C4-2B (cell line): ENCODE measurements around the gene IL18.
"Not testable (repeated sequence)": the region's sequence is repeated elsewhere in the genome, so short reads cannot be mapped to it uniquely, and the experiment has no call there.

Experiments
- CTCF ChIP-seq: fragments of 450-650 bp; conservative IDR thresholded peaks from 2 replicates; pipeline ENCODE4 v1.5.1; 2017; ENCODE audit warnings: mild to moderate bottlenecking
- ZFX ChIP-seq: fragments of 450-650 bp; IDR thresholded peaks from 2 replicates; pipeline ENCODE4 v1.6.1; 2017

GRCh38 chr11:112095302-112095701, 68.6 kb downstream of the IL18 start:
- TF ChIP-seq CTCF, ZFX: not testable (repeated sequence)
